SU-DHL-6 (cell line): Measurements from ENCODE around the gene AGXT.

ENCODE experiments used
- H2AFZ ChIP-seq: fragments of 200-600 bp; sonication (generic); 2 replicates; pipeline ENCODE4 v1.6.1; 2014; ENCODE audit warnings: low read depth, mild to moderate bottlenecking, moderate library complexity, mixed read lengths, antibody characterized with exemption, low read length; ENCODE audit not compliant: severe bottlenecking
- H3F3A ChIP-seq: fragments of 200-600 bp; shearing (Covaris generic); 2 replicates; pipeline ENCODE4 v1.6.0; 2016; ENCODE audit warnings: antibody characterized with exemption, mild to moderate bottlenecking; ENCODE audit not compliant: insufficient read depth
- H3K27ac ChIP-seq: fragments of 200-600 bp; sonication (generic); 2 replicates; pipeline ENCODE4 v1.5.1; 2016; ENCODE audit warnings: low read depth, mild to moderate bottlenecking, low read length, moderate library complexity, mixed read lengths
- H3K27me3 ChIP-seq: fragments of 200-600 bp; sonication (generic), shearing (Covaris generic); 2 replicates; pipeline ENCODE4 v1.6.0; 2014; ENCODE audit warnings: mild to moderate bottlenecking, low read length
- H3K36me3 ChIP-seq: fragments of 200-600 bp; sonication (generic); 2 replicates; pipeline ENCODE4 v1.6.1; 2014; ENCODE audit warnings: mild to moderate bottlenecking, low read length, mixed read lengths
- H3K4me2 ChIP-seq: fragments of 300-600, 200-600 bp; shearing (Covaris generic), sonication (generic); 2 replicates; pipeline ENCODE4 v1.6.0; 2014; ENCODE audit warnings: low read length, low read depth, mild to moderate bottlenecking; ENCODE audit not compliant: poor library complexity, severe bottlenecking
- H3K4me3 ChIP-seq: fragments of 200-600 bp; sonication (generic); 2 replicates; pipeline ENCODE4 v1.5.1; 2014; ENCODE audit warnings: antibody characterized with exemption, low read length, mild to moderate bottlenecking, mixed read lengths; ENCODE audit not compliant: insufficient read depth, poor library complexity, severe bottlenecking
- H3K79me2 ChIP-seq: fragments of 200-600 bp; sonication (generic); 2 replicates; pipeline ENCODE4 v1.6.1; 2014; ENCODE audit warnings: mild to moderate bottlenecking, low read length, moderate library complexity; ENCODE audit not compliant: insufficient read depth
- H3K9ac ChIP-seq: fragments of 200-600 bp; sonication (generic); 2 replicates; pipeline ENCODE4 v1.7.0; 2014; ENCODE audit warnings: mild to moderate bottlenecking, low read length
- H3K9me2 ChIP-seq: fragments of 200-600 bp; sonication (generic); replicated peaks from 2 replicates; pipeline ENCODE4 v1.6.1; 2014; ENCODE audit warnings: low read length; ENCODE audit not compliant: insufficient read depth
- H3K9me3 ChIP-seq: fragments of 200-600 bp; sonication (generic); 2 replicates; pipeline ENCODE4 v1.6.1; 2014; ENCODE audit warnings: low read length, mixed read lengths; ENCODE audit not compliant: insufficient read depth
- H4K20me1 ChIP-seq: fragments of 200-600 bp; sonication (generic); 2 replicates; pipeline ENCODE4 v1.6.1; 2014; ENCODE audit warnings: low read depth, mild to moderate bottlenecking, antibody characterized with exemption, low read length, moderate library complexity, mixed read lengths
- CTCF ChIP-seq: fragments of 200-600 bp; sonication (generic); IDR thresholded peaks from one replicate; pipeline ENCODE4 v1.5.1; 2017; ENCODE audit warnings: antibody characterized with exemption, mild to moderate bottlenecking, low read length, moderate library complexity; ENCODE audit not compliant: insufficient read depth, poor library complexity, severe bottlenecking
- EZH2phosphoT487 ChIP-seq: fragments of 200-600 bp; sonication (generic), shearing (Covaris generic); conservative IDR thresholded peaks from 2 replicates; pipeline ENCODE4 v1.6.1; 2018; ENCODE audit warnings: mild to moderate bottlenecking, antibody characterized with exemption, low read length, moderate library complexity, mixed read lengths

The AGXT gene

GRCh38 chr2:240872317-240873097, 3.9 kb downstream of the AGXT start:
- Histone ChIP-seq H3K36me3 (no peaks in the 10 kb centered on the region), H3K27me3 (no peaks in the 10 kb centered on the region), H3K9me2 (no peaks in the 10 kb centered on the region), H3K4me2 (no peak overlapping the region), H4K20me1 (no peaks in the 10 kb centered on the region), H3K4me3 (no peak overlapping the region), H3F3A (no peaks in the 10 kb centered on the region), H3K9ac (no peak overlapping the region), H3K79me2 (no peaks in the 10 kb centered on the region), H3K27ac (no peak overlapping the region), H2AFZ (no peak overlapping the region), H3K9me3 (no peaks in the 10 kb centered on the region)
- no peak for TF ChIP-seq CTCF

GRCh38 chr2:240873098-240873788, 4.6 kb downstream of the AGXT start:
- Histone ChIP-seq H3K4me3 (no peak overlapping the region), H3K36me3 (no peaks in the 10 kb centered on the region), H3K9ac (no peak overlapping the region), H3K4me2 (no peak overlapping the region), H2AFZ (no peak overlapping the region), H3F3A (no peaks in the 10 kb centered on the region), H3K9me2 (no peaks in the 10 kb centered on the region), H3K27me3 (no peaks in the 10 kb centered on the region), H3K79me2 (no peaks in the 10 kb centered on the region), H3K9me3 (no peaks in the 10 kb centered on the region), H4K20me1 (no peaks in the 10 kb centered on the region), H3K27ac (no peak overlapping the region)
- TF ChIP-seq EZH2phosphoT487, result no peak
- TF ChIP-seq CTCF, result no peak

GRCh38 chr2:240873805-240874714, 5.4 kb downstream of the AGXT start:
- Histone ChIP-seq H3F3A (no peaks in the 10 kb centered on the region), H2AFZ (no peak overlapping the region), H3K27me3 (no peaks in the 10 kb centered on the region), H3K36me3 (no peaks in the 10 kb centered on the region), H3K4me3 (no peak overlapping the region), H3K9me3 (no peaks in the 10 kb centered on the region), H3K9me2 (no peaks in the 10 kb centered on the region), H3K79me2 (no peaks in the 10 kb centered on the region), H3K4me2 (no peak overlapping the region), H4K20me1 (no peaks in the 10 kb centered on the region), H3K9ac (no peak overlapping the region), H3K27ac (no peak overlapping the region)
- no peak for TF ChIP-seq EZH2phosphoT487
- no peak for TF ChIP-seq CTCF
